Testis (tissue), 5 donors: ENCODE data around the gene TWNK. TPM values are rescaled to one million over a fixed set of nuclear protein-coding genes. Genes with fewer than 3 reads are reported as not detected.
A peak's percentile ranks its signal among the peaks of the same experiment; 100 is the strongest.

Experiments
- DNase-seq: peaks from one replicate; pipeline ENCODE4 v3.0.0-alpha.2; 2019
- H3K27ac ChIP-seq, 2 donors: fragments of 200-600 bp; sonication (generic); one replicate each; pipeline ENCODE4 v1.5.1; 2019
- H3K27me3 ChIP-seq: fragments of 200-600 bp; sonication (generic); one replicate; pipeline ENCODE4 v1.5.1; 2019
- H3K36me3 ChIP-seq: fragments of 200-600 bp; sonication (generic); one replicate; pipeline ENCODE4 v1.5.1; 2017; ENCODE audit warnings: low read depth; ENCODE audit errors: missing control alignments
- H3K4me1 ChIP-seq: fragments of 200-600 bp; sonication (generic); one replicate; pipeline ENCODE4 v1.5.1; 2019
- H3K4me3 ChIP-seq, 2 donors: fragments of 200-600 bp; sonication (generic); one replicate each; pipeline ENCODE4 v1.5.1; 2017 to 2019
- H3K9me3 ChIP-seq: fragments of 200-600 bp; sonication (generic); one replicate; pipeline ENCODE4 v1.5.1; 2017
- POLR2A ChIP-seq: fragments of 450-650 bp; IDR thresholded peaks from one replicate; pipeline ENCODE4 v1.6.1; 2017; ENCODE audit warnings: antibody characterized with exemption, mild to moderate bottlenecking, moderate library complexity
- WGBS, 2 donors: methylation state at CpG; one replicate each; pipeline ENCODE4 v1.1.5; 2018; 5-methylcytosine and 5-hydroxymethylcytosine counted together
- intact Hi-C: fragments of 100-400 bp; cut with DNase I; formaldehyde crosslinking; loops from one replicate; pipeline ENCODE4 v1.15.1; 2023; ENCODE audit warnings: low total_unique reads
- long read RNA-seq, 2 donors: transcript quantifications; one replicate each; lab custom pipeline, GENCODE V29; 2026
- polyA plus RNA-seq: library from polyadenylated mRNA; stranded (reverse); fragments of 350-450 nt; fragmentation: Illumina TruSeq; extraction: RNeasy Lipid Tissue Mini Kit (QIAGEN cat#74804); gene quantifications from one replicate; pipeline ENCODE4 v1.2.3, GENCODE V29; 2014; ENCODE audit warnings: low read depth, low replicate concordance; ENCODE audit not compliant: insufficient read depth
- total RNA-seq, 2 donors: library from RNA; depleted of rRNA; stranded (reverse); fragments of >200 nt; gene quantifications; one replicate each; pipeline ENCODE4 v1.2.3, GENCODE V29; 2016
- TF ChIP-seq, protein P1 (sequence below), 3 experiments: fragments of 450-650 bp in 2 of 3; fragments of 200-600 bp in 1 of 3; sonication (generic) in 1 of 3; IDR thresholded peaks; one replicate each; pipeline ENCODE4 v1.5.1; 2016 to 2019; ENCODE audit warnings: antibody characterized with exemption in 3 of 3, mild to moderate bottlenecking in 2 of 3, moderate library complexity in 1 of 3

Gene TWNK
- total RNA-seq (10 to 100 TPM; 24.4 to 31.1 TPM), polyA plus RNA-seq (26.4 TPM)
- long read RNA-seq, donor 1, partial matches to known transcripts: 0 of 7 reads
- long read RNA-seq, donor 1, other reads (novel, unspliced or antisense): 0 of 7 reads
- long read RNA-seq, donor 2, partial matches to known transcripts: 0 of 4 reads
- long read RNA-seq, donor 2, other reads (novel, unspliced or antisense): 0 of 4 reads

DNA sequence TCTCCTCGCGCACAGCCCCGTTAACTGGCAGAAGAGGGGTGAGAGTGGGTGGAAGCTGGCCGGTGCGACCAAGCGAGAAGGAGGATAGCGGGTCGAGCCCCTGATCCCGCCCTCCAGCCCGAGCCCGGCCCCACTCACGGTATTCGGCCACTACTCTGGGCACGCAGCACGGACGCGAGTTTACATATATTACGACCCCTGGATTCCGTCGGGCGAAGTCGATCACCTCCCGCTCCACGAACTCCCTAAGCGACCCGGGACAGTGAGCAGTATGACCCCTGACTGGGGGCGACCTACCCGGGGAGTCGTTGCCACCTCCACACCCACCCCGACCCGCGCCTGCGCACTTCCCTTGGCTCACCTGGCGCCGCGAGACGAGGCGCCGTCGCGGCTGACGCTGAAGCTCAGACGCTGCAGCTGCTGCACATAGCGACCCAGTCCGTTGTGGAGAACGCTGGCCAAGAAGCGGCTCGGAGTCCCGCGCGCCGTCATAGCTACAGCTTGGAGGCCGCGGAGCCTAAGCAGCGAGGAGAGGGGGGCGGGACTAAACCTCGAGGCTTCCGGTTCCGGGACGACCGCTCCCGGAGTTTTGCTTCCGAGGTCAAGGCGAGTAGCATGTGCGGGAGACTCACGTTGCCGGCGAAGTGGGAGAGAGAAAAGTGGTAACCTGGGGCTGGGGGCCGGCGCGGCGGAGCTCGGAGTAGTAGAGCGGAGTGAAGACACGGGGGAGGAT is at the start of gene TWNK, which contains the start of gene MRPL43:
TWNK (plus strand) TSS at position 592 of the 733 bp plus-strand sequence. CDS start 668 bp downstream, outside the sequence.
MRPL43 (minus strand) TSS at position 546 of the 733 bp plus-strand sequence; CDS start at position 492, 54 bp downstream.
- no peak for TF ChIP-seq POLR2A
- TF ChIP-seq, protein P1, sequence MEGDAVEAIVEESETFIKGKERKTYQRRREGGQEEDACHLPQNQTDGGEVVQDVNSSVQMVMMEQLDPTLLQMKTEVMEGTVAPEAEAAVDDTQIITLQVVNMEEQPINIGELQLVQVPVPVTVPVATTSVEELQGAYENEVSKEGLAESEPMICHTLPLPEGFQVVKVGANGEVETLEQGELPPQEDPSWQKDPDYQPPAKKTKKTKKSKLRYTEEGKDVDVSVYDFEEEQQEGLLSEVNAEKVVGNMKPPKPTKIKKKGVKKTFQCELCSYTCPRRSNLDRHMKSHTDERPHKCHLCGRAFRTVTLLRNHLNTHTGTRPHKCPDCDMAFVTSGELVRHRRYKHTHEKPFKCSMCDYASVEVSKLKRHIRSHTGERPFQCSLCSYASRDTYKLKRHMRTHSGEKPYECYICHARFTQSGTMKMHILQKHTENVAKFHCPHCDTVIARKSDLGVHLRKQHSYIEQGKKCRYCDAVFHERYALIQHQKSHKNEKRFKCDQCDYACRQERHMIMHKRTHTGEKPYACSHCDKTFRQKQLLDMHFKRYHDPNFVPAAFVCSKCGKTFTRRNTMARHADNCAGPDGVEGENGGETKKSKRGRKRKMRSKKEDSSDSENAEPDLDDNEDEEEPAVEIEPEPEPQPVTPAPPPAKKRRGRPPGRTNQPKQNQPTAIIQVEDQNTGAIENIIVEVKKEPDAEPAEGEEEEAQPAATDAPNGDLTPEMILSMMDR (IDR thresholded peaks at IDR 0.05): no peak
- intact Hi-C loops: no loop called here
- 0 to 1% methylated on average over 35 to 61 of the region's 75 CpGs for WGBS, 2 donors
- H3K36me3 ChIP-seq: no peaks in the 10 kb centered on the region
- no peaks in the 10 kb centered on the region for H3K9me3 ChIP-seq
- peak; percentile 92 for DNase-seq
- H3K4me3 ChIP-seq: peak within 1 kb of the TSS; percentile 91 to 92
- H3K27ac ChIP-seq: peak within 1 kb of the TSS; percentile 65 to 78
- H3K27me3 ChIP-seq: no peaks in the 10 kb centered on the region
- H3K4me1 ChIP-seq: peaks cover 24% of the 10 kb centered on the region

DNA sequence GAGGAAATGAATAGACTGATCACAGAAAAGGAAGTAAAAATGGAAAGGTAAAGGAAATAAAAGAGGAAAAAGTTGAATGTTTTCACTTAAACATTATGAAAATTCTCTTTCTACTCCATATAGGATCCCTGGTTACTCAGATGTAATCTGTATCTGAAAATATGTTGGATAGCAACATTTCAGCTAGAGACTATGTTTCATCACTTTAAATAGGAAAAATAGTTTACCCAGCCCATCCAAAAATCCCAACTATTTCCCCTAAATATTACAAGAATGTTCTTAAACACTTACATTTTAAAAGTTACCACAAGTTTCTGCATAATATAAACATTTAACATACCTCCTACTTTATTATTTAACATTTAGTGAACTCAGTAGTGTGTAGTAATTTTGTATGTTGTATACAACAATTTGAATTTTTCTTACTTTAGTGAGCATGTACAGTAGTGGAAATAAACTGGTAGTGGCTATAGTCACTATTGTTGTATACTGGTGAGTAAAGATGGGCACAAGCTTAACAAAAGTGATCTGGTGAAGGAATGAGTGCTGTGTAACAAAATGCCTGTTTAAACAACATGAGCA is 47.5 kb upstream of the TWNK start:
- Histone ChIP-seq H3K27me3 (no peaks in the 10 kb centered on the region), H3K9me3 (no peaks in the 10 kb centered on the region), H3K4me3 (no peak overlapping the region), H3K4me1 (no peaks in the 10 kb centered on the region), H3K27ac (no peak overlapping the region), H3K36me3 (no peaks in the 10 kb centered on the region)
- TF ChIP-seq POLR2A: no peak
- TF ChIP-seq, protein P1 (IDR thresholded peaks at IDR 0.05): no peak
- DNase-seq: no peak
- intact Hi-C loops: no loop called here

DNA sequence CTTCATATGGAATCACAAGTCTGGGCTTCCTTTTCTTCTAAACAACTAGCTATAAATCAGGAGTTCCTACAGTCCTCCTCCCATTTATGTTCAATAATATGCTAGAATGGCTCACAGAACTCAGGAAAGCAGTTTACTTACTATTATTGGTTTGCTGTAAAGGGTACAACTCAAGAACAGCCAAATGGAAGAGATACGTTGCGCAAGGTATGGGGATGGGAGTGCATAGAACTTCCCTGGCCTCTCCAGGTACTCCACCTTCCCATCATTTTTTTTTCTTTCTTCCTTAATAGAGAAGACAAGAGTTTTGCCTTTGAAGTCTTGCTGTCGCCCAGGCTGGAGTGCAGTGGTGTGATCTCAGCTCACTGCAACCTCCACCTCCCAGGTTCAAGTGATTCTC is 45.1 kb upstream of the TWNK start:
- Histone ChIP-seq H3K4me3 (no peak overlapping the region), H3K27me3 (no peaks in the 10 kb centered on the region), H3K4me1 (no peaks in the 10 kb centered on the region), H3K9me3 (no peaks in the 10 kb centered on the region), H3K27ac (no peak overlapping the region), H3K36me3 (no peaks in the 10 kb centered on the region)
- intact Hi-C loops: no loop called here
- no peak for DNase-seq
- WGBS, 2 donors: 93% methylated on average over 3 of the region's 3 CpGs
- no peak for TF ChIP-seq POLR2A
- TF ChIP-seq, protein P1 (IDR thresholded peaks at IDR 0.05): no peak

DNA sequence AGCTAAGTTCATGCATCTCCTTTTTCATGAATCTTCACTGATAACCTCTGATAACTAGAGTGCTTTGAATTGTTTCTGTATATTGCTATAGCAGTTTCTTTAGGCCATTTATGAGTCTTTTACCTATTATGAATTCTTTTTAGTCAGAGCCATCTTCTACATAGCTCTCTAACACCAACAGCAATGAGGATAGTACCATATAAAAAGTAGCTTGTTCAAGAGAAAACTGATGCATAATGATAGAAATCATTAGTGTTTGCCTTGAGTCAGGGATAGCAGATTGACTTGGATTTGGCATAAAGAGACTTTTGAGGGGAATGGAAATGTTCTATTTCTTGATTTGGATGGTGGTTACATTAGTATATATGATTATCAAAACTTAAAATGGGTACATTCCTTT is 43.8 kb upstream of the TWNK start:
- no peak for DNase-seq
- Histone ChIP-seq H3K27me3 (no peaks in the 10 kb centered on the region), H3K4me3 (no peak overlapping the region), H3K4me1 (no peaks in the 10 kb centered on the region), H3K36me3 (no peaks in the 10 kb centered on the region), H3K9me3 (no peaks in the 10 kb centered on the region), H3K27ac (no peak overlapping the region)
- intact Hi-C loops: no loop called here
- TF ChIP-seq, protein P1 (IDR thresholded peaks at IDR 0.05): no peak
- TF ChIP-seq POLR2A: no peak
